ENCODE measurements around the gene KLHDC9. TPM values are rescaled to one million over a fixed set of nuclear protein-coding genes. Genes with fewer than 3 reads are reported as not detected.
"Not testable (repeated sequence)": the region's sequence is repeated elsewhere in the genome, so short reads cannot be mapped to it uniquely, and the experiment has no call there.

KLHDC9 gene
- polyA plus RNA-seq, 1 donor = 0.86 TPM

- no peak for DNase-seq
Observed at GRCh38 chr1:161099090-161099802, 1.1 kb downstream of the KLHDC9 start.

- no peak for DNase-seq
Observed at GRCh38 chr1:161100556-161100955, 2.4 kb downstream of the KLHDC9 start.

GRCh38 chr1:161106431-161106830 lies 8.3 kb downstream of the KLHDC9 start:
- no peak for DNase-seq

GRCh38 chr1:161111117-161111516 lies 13.0 kb downstream of the KLHDC9 start:
- no peak for DNase-seq

- no peak for DNase-seq
Observed at GRCh38 chr1:161111527-161111926, 13.4 kb downstream of the KLHDC9 start.

- no peak for DNase-seq
Observed at GRCh38 chr1:161113915-161114314, 15.8 kb downstream of the KLHDC9 start.

- DNase-seq = no peak
Observed at GRCh38 chr1:161114556-161114955, 16.4 kb downstream of the KLHDC9 start.

- DNase-seq = no peak
Observed at GRCh38 chr1:161115132-161115711, 17.1 kb downstream of the KLHDC9 start.

- DNase-seq = not testable (repeated sequence)
Observed at GRCh38 chr1:161115961-161116360, 17.8 kb downstream of the KLHDC9 start.

- DNase-seq = peak; percentile 92
Observed at GRCh38 chr1:161117759-161118581, 19.8 kb downstream of the KLHDC9 start, which contains the start of the genes NIT1 and PFDN2. TSS of gene NIT1 (plus strand) at chr1:161118105. CDS start at chr1:161118177, 72 bp downstream. TSS of gene PFDN2 (minus strand) at chr1:161118037. CDS start at chr1:161118026, 11 bp downstream.

GRCh38 chr1:161119092-161119903 lies 21.1 kb downstream of the KLHDC9 start:
- DNase-seq = peak; percentile 46

GRCh38 chr1:161121042-161121650 lies 23.0 kb downstream of the KLHDC9 start:
- DNase-seq = no peak

GRCh38 chr1:161121834-161122233 lies 23.7 kb downstream of the KLHDC9 start:
- DNase-seq = no peak

GRCh38 chr1:161122967-161123366 lies 24.8 kb downstream of the KLHDC9 start:
- no peak for DNase-seq

GRCh38 chr1:161127649-161128048 lies 29.5 kb downstream of the KLHDC9 start:
- DNase-seq = no peak

- no peak for DNase-seq
Observed at GRCh38 chr1:161128591-161129420, 30.6 kb downstream of the KLHDC9 start.

- DNase-seq = no peak
Observed at GRCh38 chr1:161130266-161130665, 32.1 kb downstream of the KLHDC9 start.

GRCh38 chr1:161131523-161132409 lies 33.6 kb downstream of the KLHDC9 start:
- DNase-seq = peak; percentile 41

- DNase-seq = peak; percentile 95
Observed at GRCh38 chr1:161132410-161133219, 34.5 kb downstream of the KLHDC9 start, which contains the start of gene DEDD. TSS of gene DEDD (minus strand) at chr1:161132667. CDS start at chr1:161124462, 8,205 bp downstream.

Measured in hindlimb muscle (tissue), 1 donor.